Suprapubic skin (tissue), 4 donors: ENCODE measurements around the gene RCC2. TPM values are rescaled to one million over a fixed set of nuclear protein-coding genes. Genes with fewer than 3 reads are reported as not detected.
"Not testable (repeated sequence)": the region's sequence is repeated elsewhere in the genome, so short reads cannot be mapped to it uniquely, and the experiment has no call there.

ENCODE experiments used
- DNase-seq, 2 donors: peaks; one replicate each; pipeline ENCODE4 v3.0.0-alpha.2; 2019; ENCODE audit warnings: low spot score in 2 of 2
- H3K27ac ChIP-seq: fragments of 200-600 bp; sonication (generic); one replicate; pipeline ENCODE4 v1.5.1; 2019
- H3K27me3 ChIP-seq: fragments of 200-600 bp; sonication (generic); one replicate; pipeline ENCODE4 v1.5.1; 2019
- H3K36me3 ChIP-seq: fragments of 200-600 bp; sonication (generic); one replicate; pipeline ENCODE4 v1.5.1; 2019
- H3K4me1 ChIP-seq: fragments of 200-600 bp; sonication (generic); one replicate; pipeline ENCODE4 v1.5.1; 2019
- H3K4me3 ChIP-seq: fragments of 200-600 bp; sonication (generic); one replicate; pipeline ENCODE4 v1.5.1; 2019; ENCODE audit warnings: mild to moderate bottlenecking
- H3K9me3 ChIP-seq: fragments of 200-600 bp; sonication (generic); one replicate; pipeline ENCODE4 v1.5.1; 2019
- EP300 ChIP-seq: sonication (generic); formaldehyde crosslinking; IDR thresholded peaks from one replicate; pipeline ENCODE4 v1.6.1; 2017; ENCODE audit warnings: antibody characterized with exemption
- POLR2A ChIP-seq, 2 donors: fragments of 450-650 bp; IDR thresholded peaks; one replicate each; pipeline ENCODE4 v1.6.1; 2017; ENCODE audit warnings: antibody characterized with exemption in 2 of 2, mild to moderate bottlenecking in 2 of 2, moderate library complexity in 2 of 2
- POLR2AphosphoS5 ChIP-seq, 3 donors: sonication (generic); formaldehyde crosslinking; IDR thresholded peaks; one replicate each; pipeline ENCODE4 v1.6.1; 2017; ENCODE audit warnings: antibody characterized with exemption in 3 of 3
- WGBS: methylation state at CpG from one replicate; pipeline ENCODE4 v1.1.5; 2018; 5-methylcytosine and 5-hydroxymethylcytosine counted together
- total RNA-seq, 4 donors: library from RNA; depleted of rRNA; stranded (reverse); fragments of >200 nt; gene quantifications; one replicate each; pipeline ENCODE4 v1.1.0, GENCODE V29; 2016
- TF ChIP-seq, protein P1 (sequence below), 2 donors: fragments of 200-600 bp in 1 of 2; fragments of 450-650 bp in 1 of 2; sonication (generic) in 1 of 2; IDR thresholded peaks; one replicate each; pipeline ENCODE4 v1.5.1; 2016 to 2019; ENCODE audit warnings: antibody characterized with exemption in 2 of 2, mild to moderate bottlenecking in 1 of 2, moderate library complexity in 1 of 2

Gene RCC2
- total RNA-seq = 10 to 100 TPM; 68.7 to 86.3 (median 74.5) TPM

DNA sequence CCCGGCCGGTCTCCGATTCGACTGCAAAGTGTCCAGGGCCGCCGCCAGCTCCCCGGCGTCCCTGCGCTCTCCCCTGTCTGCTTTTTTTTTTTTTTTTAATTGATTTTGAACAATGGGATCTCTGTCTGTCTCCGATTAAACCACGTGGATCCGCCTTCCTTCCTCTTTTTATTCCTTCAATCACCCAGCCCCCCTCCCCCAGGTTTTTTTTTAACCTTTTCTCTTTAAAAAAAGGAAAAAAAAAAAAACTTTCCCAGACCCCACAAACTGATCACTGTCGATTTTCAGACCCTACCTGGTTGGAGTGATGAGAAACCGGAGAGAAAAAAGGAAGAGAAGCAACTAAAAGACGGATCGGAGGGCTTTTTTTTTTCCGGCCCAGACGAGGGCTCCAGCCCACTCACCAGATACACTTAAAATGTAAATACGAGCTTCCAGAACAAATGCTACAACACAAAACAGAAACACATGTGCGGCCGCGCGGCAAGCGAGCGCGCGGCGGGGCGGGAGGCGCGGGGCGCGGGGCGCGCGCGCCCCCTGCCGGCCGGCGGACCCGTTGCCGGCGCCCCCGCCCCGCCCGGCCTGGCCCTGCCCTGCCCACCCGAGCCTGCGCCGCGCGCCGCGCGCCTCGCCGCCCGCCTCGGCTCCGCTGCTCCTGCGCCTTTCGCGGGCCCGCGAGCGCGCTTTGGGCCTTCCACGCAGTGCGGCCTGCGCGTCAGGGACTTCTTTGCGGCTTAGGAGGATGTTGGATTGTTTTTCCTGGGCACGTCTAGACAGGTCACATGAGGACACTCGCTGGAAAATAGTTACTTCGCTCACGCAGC is at the start of gene RCC2:
TSS of gene RCC2 (minus strand) at position 428 of the 824 bp plus-strand sequence. CDS start 1,163 bp downstream, outside the sequence.
- WGBS = 1% methylated on average over 43 of the region's 75 CpGs
- TF ChIP-seq POLR2A (IDR thresholded peaks at IDR 0.05) (no peak), POLR2AphosphoS5 (IDR thresholded peaks at IDR 0.05) (peak in 2 of 3 donors; percentile 20 to 36), EP300 (no peak)
- no peaks in the 10 kb centered on the region for H3K27me3 ChIP-seq
- H3K36me3 ChIP-seq = peaks cover 7% of the 10 kb centered on the region
- no peaks in the 10 kb centered on the region for H3K9me3 ChIP-seq
- H3K4me1 ChIP-seq = peaks cover 60% of the 10 kb centered on the region
- no peak for DNase-seq
- peak within 1 kb of the TSS; percentile 84 for H3K4me3 ChIP-seq
- peak within 1 kb of the TSS; percentile 93 for H3K27ac ChIP-seq

DNA sequence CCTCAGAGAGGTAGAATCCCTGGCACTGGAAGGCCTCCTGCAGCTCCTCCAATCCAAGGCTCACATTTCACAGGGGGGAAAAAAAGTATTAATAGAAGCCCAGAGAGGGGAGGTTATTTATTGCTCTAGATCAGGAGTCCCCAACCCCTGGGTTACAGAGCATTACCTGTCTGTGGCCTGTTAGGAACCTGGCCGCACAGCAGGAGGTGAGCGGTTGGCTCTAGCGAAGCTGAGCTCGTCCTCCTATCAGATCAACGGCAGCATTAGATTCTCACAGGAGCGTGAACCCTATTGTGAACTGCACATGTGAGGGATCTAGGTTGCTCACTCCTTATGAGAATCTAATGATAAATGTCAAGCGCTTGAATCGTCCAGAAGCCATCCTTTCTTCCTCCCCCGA is 46.8 kb upstream of the RCC2 start:
- H3K4me1 ChIP-seq = peaks cover under 1% of the 10 kb centered on the region
- H3K4me3 ChIP-seq = no peak overlapping the region
- H3K9me3 ChIP-seq = no peaks in the 10 kb centered on the region
- DNase-seq = no peak
- no peak for TF ChIP-seq EP300
- TF ChIP-seq, protein P1, sequence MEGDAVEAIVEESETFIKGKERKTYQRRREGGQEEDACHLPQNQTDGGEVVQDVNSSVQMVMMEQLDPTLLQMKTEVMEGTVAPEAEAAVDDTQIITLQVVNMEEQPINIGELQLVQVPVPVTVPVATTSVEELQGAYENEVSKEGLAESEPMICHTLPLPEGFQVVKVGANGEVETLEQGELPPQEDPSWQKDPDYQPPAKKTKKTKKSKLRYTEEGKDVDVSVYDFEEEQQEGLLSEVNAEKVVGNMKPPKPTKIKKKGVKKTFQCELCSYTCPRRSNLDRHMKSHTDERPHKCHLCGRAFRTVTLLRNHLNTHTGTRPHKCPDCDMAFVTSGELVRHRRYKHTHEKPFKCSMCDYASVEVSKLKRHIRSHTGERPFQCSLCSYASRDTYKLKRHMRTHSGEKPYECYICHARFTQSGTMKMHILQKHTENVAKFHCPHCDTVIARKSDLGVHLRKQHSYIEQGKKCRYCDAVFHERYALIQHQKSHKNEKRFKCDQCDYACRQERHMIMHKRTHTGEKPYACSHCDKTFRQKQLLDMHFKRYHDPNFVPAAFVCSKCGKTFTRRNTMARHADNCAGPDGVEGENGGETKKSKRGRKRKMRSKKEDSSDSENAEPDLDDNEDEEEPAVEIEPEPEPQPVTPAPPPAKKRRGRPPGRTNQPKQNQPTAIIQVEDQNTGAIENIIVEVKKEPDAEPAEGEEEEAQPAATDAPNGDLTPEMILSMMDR (IDR thresholded peaks at IDR 0.05) = no peak
- TF ChIP-seq POLR2AphosphoS5 (IDR thresholded peaks at IDR 0.05) = no peak
- TF ChIP-seq POLR2A (IDR thresholded peaks at IDR 0.05) = no peak
- H3K27ac ChIP-seq = no peak overlapping the region
- H3K36me3 ChIP-seq = no peaks in the 10 kb centered on the region
- WGBS = 81% methylated on average over 9 of the region's 9 CpGs
- no peaks in the 10 kb centered on the region for H3K27me3 ChIP-seq

DNA sequence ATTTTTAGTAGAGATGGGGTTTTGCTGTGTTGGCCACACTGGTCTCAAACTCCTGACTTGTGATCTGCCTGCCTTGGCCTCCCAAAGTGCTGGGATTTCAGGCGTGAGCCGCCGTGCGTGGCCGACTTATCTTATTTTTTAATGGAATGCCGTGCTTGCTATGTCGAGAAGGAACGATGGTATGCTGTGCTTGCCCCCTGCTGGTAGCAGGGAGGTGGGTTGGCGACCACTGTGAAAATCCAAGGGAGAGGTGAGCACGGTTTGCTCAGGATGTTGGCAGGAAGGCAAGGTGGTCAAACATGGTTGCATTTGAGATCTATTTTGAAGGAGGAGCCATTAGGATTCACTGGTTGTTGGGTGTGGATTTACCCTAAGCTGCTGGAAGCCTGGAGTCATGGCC is 45.8 kb upstream of the RCC2 start:
- Histone ChIP-seq H3K4me1 (no peaks in the 10 kb centered on the region), H3K36me3 (no peaks in the 10 kb centered on the region), H3K27ac (no peak overlapping the region), H3K4me3 (no peak overlapping the region), H3K9me3 (no peaks in the 10 kb centered on the region), H3K27me3 (no peaks in the 10 kb centered on the region)
- 70% methylated on average over 10 of the region's 10 CpGs for WGBS
- no peak for DNase-seq
- TF ChIP-seq EP300 = no peak
- TF ChIP-seq, protein P1 (IDR thresholded peaks at IDR 0.05) = peak in 1 of 2 donors; percentile 29

DNA sequence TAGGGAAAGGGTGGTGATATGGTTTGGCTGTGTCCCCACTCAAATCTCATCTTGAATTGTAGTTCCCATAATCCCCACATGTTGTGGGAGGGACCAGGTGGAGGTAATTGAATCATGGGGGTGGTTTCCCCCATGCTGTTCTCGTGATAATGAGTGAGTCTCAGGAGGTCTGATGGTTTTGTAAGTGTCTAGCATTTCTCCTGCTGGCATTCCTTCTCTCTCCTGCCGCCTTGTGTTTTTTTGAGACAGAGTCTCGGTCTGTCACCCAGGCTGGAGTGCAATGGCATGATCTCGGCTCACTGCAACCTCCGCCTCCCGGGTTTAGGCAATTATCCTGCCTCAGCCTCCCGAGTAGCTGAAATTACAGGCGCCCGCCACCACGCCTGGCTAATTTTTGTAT is 42.5 kb upstream of the RCC2 start:
- not testable (repeated sequence) for H3K27ac ChIP-seq, DNase-seq, H3K4me3 ChIP-seq, H3K9me3 ChIP-seq, H3K4me1 ChIP-seq, H3K27me3 ChIP-seq, H3K36me3 ChIP-seq
- 87% methylated on average over 10 of the region's 10 CpGs for WGBS

DNA sequence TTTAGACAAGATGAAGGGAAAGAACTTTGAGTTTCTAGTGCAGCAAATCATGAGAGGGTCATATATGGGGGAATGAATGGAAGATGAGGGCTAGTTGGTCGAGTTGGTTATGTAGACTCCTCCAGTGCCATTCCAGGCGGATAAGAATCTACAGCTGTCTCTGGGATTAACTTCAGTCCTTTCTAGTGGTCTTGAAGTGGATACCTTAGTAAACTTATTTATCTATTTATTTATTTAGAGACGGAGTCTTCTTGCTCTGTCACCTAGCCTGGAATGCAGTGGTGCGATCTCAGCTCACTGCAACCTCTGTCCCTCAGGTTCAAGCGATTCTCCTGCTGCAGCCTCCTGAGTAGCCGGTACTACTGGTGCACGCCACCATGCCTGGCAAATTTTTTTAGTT is 41.4 kb upstream of the RCC2 start:
- Histone ChIP-seq H3K4me1 (no peaks in the 10 kb centered on the region), H3K27me3 (no peaks in the 10 kb centered on the region), H3K4me3 (no peak overlapping the region), H3K36me3 (no peaks in the 10 kb centered on the region), H3K9me3 (no peaks in the 10 kb centered on the region), H3K27ac (no peak overlapping the region)
- WGBS = 77% methylated on average over 7 of the region's 7 CpGs
- no peak for DNase-seq
- TF ChIP-seq POLR2A (IDR thresholded peaks at IDR 0.05) (no peak), EP300 (no peak), POLR2AphosphoS5 (IDR thresholded peaks at IDR 0.05) (no peak)
- TF ChIP-seq, protein P1 (IDR thresholded peaks at IDR 0.05) = no peak

DNA sequence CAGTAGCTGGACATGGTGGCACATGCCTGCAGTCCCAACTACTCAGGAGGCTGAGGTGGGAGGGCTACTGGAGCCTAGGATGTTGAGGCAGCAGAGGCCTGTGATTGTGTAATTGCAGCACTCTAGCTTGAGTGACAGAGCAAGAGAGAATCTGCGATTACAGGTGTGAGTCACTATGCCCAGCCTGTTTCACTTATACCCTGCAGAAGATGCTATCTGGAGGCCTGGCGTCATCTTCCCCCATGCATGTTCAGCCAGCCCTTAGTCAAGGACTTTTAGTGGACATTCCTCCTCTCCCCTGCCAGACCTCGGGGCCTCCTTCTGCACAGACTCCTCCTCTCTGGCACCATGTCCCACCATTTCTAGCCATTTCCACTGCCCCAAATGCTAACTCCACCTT is 36.3 kb upstream of the RCC2 start:
- WGBS = 48% methylated on average over 2 of the region's 3 CpGs
- Histone ChIP-seq H3K27ac (no peak overlapping the region), H3K4me1 (peaks cover 2% of the 10 kb centered on the region), H3K27me3 (no peaks in the 10 kb centered on the region), H3K36me3 (no peaks in the 10 kb centered on the region), H3K9me3 (no peaks in the 10 kb centered on the region), H3K4me3 (no peak overlapping the region)
- no peak for DNase-seq
- peak in 1 of 3 donors; percentile 13 for TF ChIP-seq POLR2AphosphoS5 (IDR thresholded peaks at IDR 0.05)
- no peak for TF ChIP-seq POLR2A (IDR thresholded peaks at IDR 0.05)

DNA sequence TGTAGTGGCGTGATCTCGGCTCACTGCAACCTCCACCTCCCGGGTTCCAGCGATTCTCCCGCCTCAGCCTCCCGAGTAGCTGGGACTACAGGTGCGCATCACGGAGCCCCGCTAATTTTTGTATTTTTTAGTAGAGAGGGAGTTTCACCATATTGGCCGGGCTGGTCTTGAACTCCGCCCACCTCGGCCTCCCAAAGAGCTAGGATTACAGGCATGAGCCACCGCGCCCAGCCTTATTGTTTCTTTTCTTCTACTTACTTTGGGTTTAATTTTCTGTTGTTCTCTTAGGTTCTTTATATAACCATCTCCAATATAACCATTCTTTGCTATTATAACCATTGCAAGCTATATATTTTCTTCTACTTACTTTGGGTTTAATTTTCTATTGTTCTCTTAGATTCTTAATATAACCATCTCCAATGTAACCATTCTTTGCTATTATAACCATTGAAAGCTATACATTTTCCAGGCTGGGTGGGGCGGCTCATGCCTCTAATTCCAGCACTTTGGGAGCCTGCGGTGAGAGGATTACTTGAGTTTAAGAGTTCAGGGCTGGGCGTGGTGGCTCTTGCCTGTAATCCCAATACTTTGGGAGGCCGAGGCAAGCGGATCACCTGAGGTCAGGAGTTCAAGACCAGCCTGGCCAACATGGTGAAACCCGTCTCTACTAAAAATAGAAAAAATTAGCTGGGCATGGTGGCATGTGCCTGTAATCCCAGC is 35.5 kb upstream of the RCC2 start:
- not testable (repeated sequence) for H3K27ac ChIP-seq, DNase-seq, H3K4me1 ChIP-seq

More for the DNA sequence above, 35.5 kb upstream of the RCC2 start:
- not testable (repeated sequence) for H3K36me3 ChIP-seq, H3K4me3 ChIP-seq, H3K27me3 ChIP-seq, H3K9me3 ChIP-seq
- 87% methylated on average over 20 of the region's 20 CpGs for WGBS
